Measurements from ENCODE around the gene MCFD2. TPM values are rescaled to one million over a fixed set of nuclear protein-coding genes. Genes with fewer than 3 reads are reported as not detected.
A peak's percentile ranks its signal among the peaks of the same experiment; 100 is the strongest.

MCFD2 gene
- total and polyA plus RNA-seq, 2 experiments from 2014 or later: 161 to 196 TPM

GRCh38 chr2:46875226-46875899 lies 40.2 kb downstream of the MCFD2 start:
- DNase-seq (ENCODE audit: low spot score): no peak
- H3K27ac ChIP-seq: no peak overlapping the region
- H2AFZ ChIP-seq: no peak overlapping the region
- WGBS (ENCODE audit: low lambda C conversion rate, missing lambda C conversion rate): 84% methylated on average over 8 of the region's 8 CpGs
- H4K20me1 ChIP-seq (ENCODE audit: insufficient read depth, poor library complexity, severe bottlenecking): no peaks in the 10 kb centered on the region
- no peaks in the 10 kb centered on the region for H3K27me3 ChIP-seq
- H3K4me2 ChIP-seq: no peak overlapping the region
- TF ChIP-seq CTCF (IDR thresholded peaks at IDR 0.05; ENCODE audit: poor library complexity): no peak
- TF ChIP-seq EZH2phosphoT487 (IDR thresholded peaks at IDR 0.05; ENCODE audit: low read depth, severe bottlenecking, unreplicated experiment): no peak
- no peak for TF ChIP-seq EZH2 (IDR thresholded peaks at IDR 0.05; ENCODE audit: borderline replicate concordance)
- H3K79me2 ChIP-seq: no peaks in the 10 kb centered on the region
- H3K4me3 ChIP-seq: no peak overlapping the region
- H3K9me3 ChIP-seq (ENCODE audit: low read depth): no peaks in the 10 kb centered on the region
- H3K4me1 ChIP-seq (ENCODE audit: insufficient read depth): peaks cover 13% of the 10 kb centered on the region
- H3K36me3 ChIP-seq (replicated peaks; ENCODE audit: insufficient read depth, low read depth): no peaks in the 10 kb centered on the region
- no peaks in the 10 kb centered on the region for H3K9me2 ChIP-seq (replicated peaks; ENCODE audit: insufficient read depth)

- peak overlapping the region; percentile 32 for H3K27ac ChIP-seq
- 81% methylated on average over 10 of the region's 10 CpGs for WGBS (ENCODE audit: low lambda C conversion rate, missing lambda C conversion rate)
- DNase-seq (ENCODE audit: low spot score): no peak
- no peak overlapping the region for H2AFZ ChIP-seq
- no peaks in the 10 kb centered on the region for H3K27me3 ChIP-seq
- TF ChIP-seq EZH2phosphoT487 (IDR thresholded peaks at IDR 0.05; ENCODE audit: low read depth, severe bottlenecking, unreplicated experiment): no peak
- no peak for TF ChIP-seq CTCF (IDR thresholded peaks at IDR 0.05; ENCODE audit: poor library complexity)
- no peak for TF ChIP-seq EZH2 (IDR thresholded peaks at IDR 0.05; ENCODE audit: borderline replicate concordance)
- no peaks in the 10 kb centered on the region for H3K9me3 ChIP-seq (ENCODE audit: low read depth)
- H3K4me2 ChIP-seq: no peak overlapping the region
- no peaks in the 10 kb centered on the region for H3K36me3 ChIP-seq (replicated peaks; ENCODE audit: insufficient read depth, low read depth)
- H4K20me1 ChIP-seq (ENCODE audit: insufficient read depth, poor library complexity, severe bottlenecking): no peaks in the 10 kb centered on the region
- no peaks in the 10 kb centered on the region for H3K9me2 ChIP-seq (replicated peaks; ENCODE audit: insufficient read depth)
- peaks cover 13% of the 10 kb centered on the region for H3K4me1 ChIP-seq (ENCODE audit: insufficient read depth)
- H3K4me3 ChIP-seq: no peak overlapping the region
- H3K79me2 ChIP-seq: no peaks in the 10 kb centered on the region
Observed at GRCh38 chr2:46874236-46874929, 41.2 kb downstream of the MCFD2 start.

GRCh38 chr2:46873604-46874068 lies 42.0 kb downstream of the MCFD2 start:
- TF ChIP-seq EZH2phosphoT487 (IDR thresholded peaks at IDR 0.05; ENCODE audit: low read depth, severe bottlenecking, unreplicated experiment) (no peak), CTCF (IDR thresholded peaks at IDR 0.05; ENCODE audit: poor library complexity) (no peak), EZH2 (IDR thresholded peaks at IDR 0.05; ENCODE audit: borderline replicate concordance) (no peak)
- peak; percentile 88 for DNase-seq (ENCODE audit: low spot score)

More at GRCh38 chr2:46873604-46874068, 42.0 kb downstream of the MCFD2 start:
- H2AFZ ChIP-seq: no peak overlapping the region
- H3K4me1 ChIP-seq (ENCODE audit: insufficient read depth): peaks cover 13% of the 10 kb centered on the region
- peak overlapping the region; percentile 58 for H3K27ac ChIP-seq
- 30% methylated on average over 5 of the region's 5 CpGs for WGBS (ENCODE audit: low lambda C conversion rate, missing lambda C conversion rate)
- H3K27me3 ChIP-seq: no peaks in the 10 kb centered on the region
- no peaks in the 10 kb centered on the region for H3K9me3 ChIP-seq (ENCODE audit: low read depth)
- no peaks in the 10 kb centered on the region for H3K79me2 ChIP-seq
- H3K4me2 ChIP-seq: no peak overlapping the region
- H4K20me1 ChIP-seq (ENCODE audit: insufficient read depth, poor library complexity, severe bottlenecking): no peaks in the 10 kb centered on the region
- H3K4me3 ChIP-seq: no peak overlapping the region
- H3K9me2 ChIP-seq (replicated peaks; ENCODE audit: insufficient read depth): no peaks in the 10 kb centered on the region
- H3K36me3 ChIP-seq (replicated peaks; ENCODE audit: insufficient read depth, low read depth): no peaks in the 10 kb centered on the region
